NOMO-1 treated with DMSO at 0.1 percent for 48 hours (cell line): ENCODE results near the gene PNMA8B.

ENCODE experiments used
- DNase-seq: peaks from one replicate; lab custom pipeline; 2025; ENCODE audit not compliant: unreplicated experiment; lab: John Stamatoyannopoulos, UW

Gene PNMA8B

DNA sequence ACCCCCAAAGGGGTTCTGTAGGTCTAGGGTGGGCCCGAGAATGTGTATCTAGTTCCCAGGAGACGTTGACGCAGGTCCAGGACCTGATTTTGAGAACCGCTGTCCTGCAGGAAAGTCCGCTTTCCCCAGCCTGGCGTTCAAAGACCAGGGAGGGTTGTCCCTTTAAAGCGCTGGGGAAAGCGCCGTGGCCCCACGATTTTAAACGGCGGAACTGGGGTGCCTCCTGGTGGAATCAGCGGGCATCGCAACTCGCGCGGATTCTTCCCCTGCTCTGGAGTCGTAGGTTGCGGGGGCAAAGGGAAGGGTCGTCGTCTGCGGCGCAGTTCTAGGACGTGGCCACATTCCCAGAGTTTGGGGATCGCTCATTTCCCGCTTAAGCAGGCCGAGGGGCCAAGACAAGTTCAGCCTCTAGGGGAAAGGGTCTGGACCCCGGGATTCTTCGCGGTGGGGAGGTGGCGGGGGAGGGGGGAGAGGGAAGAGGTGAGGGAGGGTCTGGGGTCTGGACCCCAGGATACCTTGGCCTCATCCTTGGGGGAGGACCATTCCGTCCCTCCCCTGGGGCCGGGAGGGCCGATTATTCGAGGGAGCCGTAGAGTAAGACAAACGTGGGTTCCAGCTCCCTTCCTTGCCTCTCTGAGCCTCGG, 7.7 kb downstream of the PNMA8B start:
- DNase-seq: peak; percentile 45

DNA sequence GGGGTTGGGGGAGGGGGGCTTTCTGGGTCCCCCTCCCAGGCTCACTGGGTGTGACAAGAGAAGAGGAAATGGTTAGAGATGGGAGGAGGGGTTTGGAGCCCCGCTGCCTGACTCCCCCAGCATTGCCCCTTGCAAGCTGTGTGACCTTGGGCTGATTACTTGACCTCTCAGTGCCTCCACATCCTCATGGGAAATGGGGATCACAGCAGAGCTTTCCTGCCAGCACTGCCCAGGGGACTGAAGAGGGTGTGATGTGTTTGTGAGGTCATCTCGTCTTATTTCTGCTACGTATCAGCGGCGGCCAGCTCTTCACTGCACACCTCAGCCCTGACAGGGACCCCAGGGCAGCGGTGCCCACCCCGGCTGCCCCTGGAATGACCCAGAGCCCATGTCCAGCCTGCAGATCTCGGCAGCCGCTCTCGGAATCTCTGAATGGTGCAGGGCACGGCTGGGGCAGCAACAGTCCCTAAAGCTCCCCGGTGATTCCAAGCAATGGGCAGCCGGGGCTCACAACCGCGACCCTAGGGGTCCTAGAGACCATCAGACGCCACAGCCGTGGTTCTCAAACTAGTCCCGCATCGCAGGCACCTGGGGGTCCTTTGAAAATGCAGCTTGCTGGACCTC, 8.4 kb downstream of the PNMA8B start:
- no peak for DNase-seq

DNA sequence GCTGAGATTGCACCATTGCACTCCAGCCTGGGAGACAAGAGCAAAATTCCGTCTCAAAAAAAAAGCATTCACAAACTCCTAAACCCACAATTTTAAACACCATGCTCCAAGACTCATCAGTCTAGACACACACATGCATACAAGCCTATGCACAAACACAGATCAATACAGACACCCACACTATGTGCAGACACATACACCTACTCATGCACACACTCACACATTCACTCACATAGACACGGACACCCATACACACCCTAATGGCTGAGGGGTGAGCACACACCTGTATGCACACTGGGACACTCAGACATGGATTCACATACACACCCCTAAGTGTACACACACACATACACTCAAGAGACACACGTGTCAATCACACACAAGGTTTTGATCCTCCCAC, 9.3 kb downstream of the PNMA8B start:
- no peak for DNase-seq

DNA sequence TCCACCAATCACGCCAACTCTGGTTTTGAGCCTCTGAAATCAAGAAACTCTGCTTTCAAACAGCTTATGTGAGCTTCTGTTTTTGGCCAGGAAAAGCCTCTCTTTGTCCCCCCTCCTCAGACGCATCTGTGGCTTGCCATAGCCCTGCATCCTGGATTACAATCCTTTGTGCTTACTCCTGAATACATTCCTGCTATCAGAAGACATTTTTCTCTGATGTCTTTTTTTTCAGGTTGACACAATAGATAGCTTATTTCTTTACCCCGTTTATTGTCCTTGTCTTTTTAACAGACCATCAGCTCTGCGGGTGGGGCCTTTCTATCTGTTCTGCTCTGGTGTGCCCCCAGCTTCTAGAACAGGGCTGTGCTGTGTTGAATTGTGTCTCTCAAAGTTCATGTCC, 11.0 kb downstream of the PNMA8B start:
- DNase-seq: no peak

DNA sequence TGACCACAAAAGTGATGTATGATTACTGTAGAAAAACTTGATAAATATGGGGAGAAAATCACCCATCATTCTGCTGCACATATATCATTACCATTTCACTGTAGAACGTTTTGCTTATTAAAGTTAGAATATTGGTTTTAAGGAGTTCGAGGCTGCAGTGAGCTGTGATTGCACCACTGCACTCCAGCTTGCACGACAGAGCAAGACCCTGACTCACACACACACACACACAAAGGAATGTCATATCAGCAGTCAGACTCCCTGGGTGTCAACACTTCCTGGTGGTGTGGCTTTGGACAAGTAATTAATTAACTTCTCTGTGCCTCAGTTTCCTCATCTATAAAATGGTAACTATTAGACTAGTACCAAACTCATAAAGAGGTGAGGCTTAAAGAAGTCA, 13.0 kb downstream of the PNMA8B start:
- no peak for DNase-seq

DNA sequence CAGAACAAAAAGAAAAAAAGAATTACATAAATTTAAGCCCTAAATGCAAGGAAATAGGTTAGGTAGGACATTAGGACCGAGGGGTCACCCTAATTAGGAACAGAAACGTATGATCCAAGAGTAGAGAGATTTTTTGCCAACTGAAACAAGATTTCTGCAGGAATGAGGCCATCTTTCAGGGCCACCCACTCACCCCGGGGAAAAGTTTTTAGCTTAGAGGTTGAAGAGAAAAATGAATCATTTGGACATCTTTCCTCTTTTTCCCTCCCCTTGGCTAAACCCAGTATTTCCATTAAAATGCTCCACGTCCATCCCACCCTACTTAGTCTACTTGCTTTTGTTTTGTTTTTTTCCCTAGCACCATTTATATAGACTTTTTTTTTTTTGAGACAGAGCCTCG, 13.7 kb downstream of the PNMA8B start:
- no peak for DNase-seq

DNA sequence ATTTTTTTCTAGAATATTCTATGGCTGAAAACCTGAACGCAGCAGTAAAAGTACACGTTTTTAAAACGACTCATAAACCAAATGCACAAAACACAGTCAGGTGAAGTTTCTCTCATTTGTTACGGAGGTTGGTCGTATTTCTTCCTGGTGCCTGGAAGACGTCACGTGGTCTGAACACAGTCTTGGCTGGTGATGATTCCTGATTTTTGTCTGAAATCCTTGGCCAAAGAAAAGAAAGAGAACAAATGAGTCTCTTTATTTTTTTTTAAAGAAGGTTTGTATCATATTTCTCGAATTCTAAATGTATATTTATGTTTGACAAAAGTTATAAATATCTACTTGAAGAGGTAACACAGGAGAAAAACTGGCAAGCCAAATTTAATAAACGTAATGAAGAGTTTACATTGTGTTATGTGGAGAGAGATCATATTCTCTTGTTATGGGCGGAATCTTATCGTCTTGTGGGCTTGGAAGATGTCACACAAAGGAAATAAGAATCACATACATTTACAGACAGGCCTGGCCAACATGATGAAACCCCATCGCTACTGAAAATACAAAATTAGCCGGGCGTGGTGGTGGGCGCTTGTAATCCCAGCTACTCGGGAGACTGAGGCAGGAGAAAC, 14.3 kb downstream of the PNMA8B start:
- DNase-seq: no peak

DNA sequence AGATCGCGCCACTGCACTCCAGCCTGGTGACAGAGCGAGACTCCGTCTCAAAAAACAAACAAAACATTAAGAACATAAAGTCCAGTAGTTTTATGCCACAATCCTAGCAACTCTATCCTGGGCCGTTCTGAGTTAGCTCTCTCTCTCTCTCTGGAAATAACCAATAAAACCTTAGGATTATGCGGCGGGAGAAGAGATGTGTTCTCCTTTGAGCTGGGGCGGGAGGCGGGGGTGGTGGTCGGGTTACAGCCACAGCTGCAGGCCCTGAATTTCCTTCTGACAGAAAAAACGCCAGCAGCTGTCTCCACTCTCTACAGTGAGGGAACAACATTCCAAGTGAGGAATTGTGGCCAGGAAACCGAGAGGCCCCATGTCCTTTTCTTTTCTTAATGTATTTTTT, 15.3 kb downstream of the PNMA8B start:
- no peak for DNase-seq

DNA sequence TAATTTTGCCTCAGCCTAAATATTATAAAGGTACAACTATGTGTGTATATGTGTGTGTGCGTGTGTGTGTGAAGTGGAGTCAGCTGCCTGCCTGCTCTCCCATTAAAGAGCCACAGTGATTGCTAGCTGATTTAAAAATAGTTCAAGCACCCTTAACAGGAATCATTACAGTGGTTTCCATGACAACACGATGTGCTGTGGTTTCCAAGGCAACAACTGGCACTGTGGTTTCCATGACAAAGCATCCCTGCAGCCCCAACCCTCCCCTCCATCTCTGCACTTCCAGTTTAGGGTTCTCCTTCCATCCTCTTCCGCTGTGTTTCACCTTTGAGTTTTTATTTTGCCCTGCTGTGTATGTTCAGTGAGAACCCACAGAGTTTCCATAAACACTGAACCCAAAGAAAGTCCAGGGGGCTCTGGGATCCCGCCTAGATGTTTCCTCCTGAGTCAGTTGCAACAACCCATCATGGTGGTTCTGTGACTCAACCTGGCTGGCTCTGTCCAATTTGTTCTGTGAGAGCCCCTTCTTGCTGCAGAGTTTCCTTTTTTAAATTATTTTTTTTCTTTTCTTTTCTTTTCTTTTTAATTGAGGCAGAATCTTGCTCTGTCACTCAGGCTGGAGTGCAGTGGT, 17.2 kb downstream of the PNMA8B start:
- peak; percentile 6 for DNase-seq

DNA sequence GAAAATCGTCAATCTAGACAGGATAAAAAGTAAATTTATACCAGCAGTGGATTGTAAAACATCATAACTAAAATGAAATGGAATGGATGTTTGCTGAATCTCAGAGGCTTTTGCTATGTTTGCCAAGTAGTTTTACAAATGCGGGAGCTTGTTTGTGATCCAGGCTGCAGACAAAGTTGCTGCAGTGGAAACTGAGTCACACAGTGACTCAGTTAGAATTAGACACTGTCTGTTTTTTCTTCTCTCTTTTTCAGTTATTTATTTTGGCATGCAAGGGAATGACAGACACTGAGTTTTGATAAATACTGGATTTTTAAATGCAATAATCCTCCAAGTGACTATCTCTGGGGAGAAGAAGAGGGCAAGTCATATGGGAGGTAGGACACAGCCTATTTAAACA, 19.7 kb downstream of the PNMA8B start:
- DNase-seq: no peak

DNA sequence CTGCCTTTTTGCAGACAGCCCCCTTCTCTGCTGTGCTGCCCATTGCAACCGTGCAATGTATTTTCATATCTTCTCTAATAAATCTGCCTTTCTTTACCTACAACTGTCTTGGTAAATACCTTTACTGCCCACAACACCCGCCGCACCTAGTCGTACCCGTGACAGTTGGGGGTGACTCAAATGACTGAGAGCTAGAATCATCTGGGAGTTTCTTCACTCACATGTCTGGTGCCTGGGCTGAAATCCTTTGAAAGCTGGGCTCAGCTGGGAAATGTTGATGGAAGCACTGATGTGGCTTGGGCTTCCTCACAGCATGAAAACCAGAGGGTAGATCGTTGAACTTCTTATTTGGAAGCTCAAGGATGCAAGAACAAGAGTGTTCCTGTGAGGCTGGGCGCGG, 21.5 kb downstream of the PNMA8B start:
- DNase-seq: no peak

DNA sequence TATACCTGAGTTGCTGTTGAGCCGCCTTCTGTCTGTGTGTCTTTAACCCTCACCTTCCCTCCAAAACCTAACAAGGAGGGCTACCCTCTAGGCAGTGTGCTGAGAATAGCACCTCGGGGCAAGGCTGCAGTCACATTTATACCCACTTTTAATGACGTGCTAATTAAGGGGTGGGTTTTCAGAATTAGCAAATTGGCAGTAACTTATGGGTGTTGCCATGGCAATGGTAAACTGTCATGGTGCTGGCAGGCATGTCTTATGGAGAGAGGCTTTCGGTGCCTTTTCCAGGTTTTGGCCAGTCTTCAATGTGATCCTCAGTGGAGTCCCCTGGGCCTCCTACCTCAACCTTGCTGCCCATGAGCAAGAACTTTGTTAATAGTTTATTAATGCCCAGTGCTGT, 23.1 kb downstream of the PNMA8B start:
- no peak for DNase-seq

DNA sequence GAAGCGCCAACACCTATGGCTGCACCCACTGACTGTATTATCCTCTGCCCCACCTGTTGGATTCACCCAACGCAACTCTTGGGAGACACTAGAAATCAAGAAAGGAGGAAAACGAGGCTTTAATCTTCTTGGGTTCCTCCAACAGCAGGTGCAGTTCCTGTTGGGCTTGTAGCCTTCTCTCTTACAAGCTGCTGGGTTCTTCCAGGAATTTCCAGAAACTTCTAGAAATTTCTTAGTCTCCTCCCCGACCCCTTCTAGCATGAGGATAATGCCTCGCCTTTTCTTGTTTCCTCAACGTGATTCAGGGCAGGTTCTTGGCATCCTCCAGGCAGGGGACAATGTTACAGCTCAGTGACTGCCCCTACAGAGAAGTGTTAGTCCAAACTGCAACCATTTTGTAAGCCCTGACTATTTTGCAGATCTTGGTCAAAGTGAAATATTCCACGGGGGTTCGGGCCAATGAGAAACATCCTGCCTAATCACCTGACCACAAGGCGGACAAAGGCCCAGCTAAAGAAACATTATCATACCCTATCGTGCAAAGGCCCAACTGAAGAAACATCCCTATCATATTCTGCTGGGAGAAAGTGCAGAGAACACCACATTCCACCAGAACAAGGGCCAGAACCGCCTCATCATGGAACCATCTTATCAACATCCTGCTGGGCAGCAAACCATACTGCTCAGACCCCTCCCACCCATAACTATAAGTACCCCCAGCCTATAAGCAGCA, 23.7 kb downstream of the PNMA8B start:
- DNase-seq: no peak

DNA sequence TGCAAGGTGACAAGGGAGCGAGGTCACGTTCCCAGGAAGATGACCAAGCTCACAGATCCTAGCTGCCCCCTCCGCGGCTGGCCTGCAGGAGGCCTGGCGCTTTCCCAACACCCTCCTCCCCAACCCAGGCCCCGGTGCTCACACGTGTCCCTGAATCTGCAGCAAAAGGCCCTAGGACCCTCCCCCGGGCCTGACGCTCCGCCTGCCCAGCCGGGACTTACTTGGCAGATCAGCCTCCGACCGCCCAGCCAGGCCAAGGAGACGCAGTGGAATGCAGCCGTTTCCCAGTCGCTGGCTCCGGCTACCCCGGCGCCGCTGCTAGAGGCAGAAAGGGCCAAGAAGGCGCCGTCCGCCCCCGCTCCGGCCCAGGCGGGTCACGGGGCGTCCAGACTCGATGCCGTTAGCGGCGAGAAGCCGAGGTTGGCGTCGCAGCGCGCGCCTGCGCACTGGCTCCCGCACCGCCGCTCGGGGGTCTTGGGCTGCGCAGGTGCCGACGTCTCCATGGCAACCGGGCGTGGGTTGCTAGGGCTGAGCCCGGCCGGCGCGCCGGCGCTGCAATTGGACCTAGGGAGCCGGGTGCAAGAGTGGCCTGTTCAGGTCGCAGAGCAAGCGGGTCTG, 24.4 kb downstream of the PNMA8B start, which contains the start of gene PNMA8A:
PNMA8A (minus strand) TSS at position 448 of the 618 bp plus-strand sequence. CDS start 528 bp downstream, outside the sequence.
- no peak for DNase-seq

DNA sequence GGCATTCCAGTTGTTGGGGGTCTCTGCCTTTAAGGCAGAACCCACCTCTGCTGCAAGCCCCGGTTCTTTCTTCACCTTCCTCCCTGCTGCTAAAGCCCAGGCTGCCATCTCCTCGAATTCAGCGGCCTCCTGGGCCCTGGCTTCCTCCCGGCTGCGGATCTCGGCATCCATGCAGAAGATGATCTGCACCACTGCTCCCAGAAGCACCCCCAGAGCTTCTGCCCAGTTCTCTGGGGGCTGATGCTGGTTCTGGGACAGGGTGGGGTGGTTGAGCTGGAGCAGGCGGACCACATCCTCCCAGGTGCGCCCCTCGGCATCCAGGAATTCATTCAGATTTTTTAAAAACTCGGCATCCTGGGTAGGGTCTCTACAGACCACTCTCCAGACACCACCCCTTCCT, 25.3 kb downstream of the PNMA8B start:
- DNase-seq: no peak

DNA sequence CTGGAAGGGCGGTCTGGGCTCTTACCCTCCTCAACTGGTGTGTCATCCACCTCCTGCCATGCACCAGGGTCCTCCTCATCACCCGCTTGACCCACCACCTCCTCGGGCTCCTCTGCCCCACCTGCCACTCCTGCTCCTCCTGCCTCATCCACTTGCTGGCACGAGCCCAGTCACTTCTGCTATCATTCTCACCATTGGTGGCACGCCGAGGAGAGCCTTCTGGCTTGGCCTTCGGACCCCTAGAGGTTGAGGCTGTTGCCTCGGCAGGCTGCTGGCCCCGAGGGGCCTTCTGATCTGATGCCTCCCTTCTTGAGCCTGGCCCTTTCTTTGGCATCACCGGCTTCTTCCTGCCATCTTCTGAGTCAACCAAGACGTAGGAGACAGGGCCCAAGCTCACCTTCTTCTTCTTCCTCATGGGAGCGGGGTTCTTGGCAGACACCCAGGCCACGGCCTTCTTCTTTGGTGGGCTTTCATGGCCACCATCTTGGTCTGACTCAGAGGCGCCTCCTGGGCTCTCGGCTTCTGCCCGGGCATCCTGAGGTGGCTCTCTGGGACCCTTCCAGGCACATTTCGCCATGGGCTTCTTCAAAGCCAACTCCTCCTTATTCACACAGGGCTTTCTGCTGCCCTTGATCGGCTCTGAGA, 26.0 kb downstream of the PNMA8B start:
- DNase-seq: no peak

DNA sequence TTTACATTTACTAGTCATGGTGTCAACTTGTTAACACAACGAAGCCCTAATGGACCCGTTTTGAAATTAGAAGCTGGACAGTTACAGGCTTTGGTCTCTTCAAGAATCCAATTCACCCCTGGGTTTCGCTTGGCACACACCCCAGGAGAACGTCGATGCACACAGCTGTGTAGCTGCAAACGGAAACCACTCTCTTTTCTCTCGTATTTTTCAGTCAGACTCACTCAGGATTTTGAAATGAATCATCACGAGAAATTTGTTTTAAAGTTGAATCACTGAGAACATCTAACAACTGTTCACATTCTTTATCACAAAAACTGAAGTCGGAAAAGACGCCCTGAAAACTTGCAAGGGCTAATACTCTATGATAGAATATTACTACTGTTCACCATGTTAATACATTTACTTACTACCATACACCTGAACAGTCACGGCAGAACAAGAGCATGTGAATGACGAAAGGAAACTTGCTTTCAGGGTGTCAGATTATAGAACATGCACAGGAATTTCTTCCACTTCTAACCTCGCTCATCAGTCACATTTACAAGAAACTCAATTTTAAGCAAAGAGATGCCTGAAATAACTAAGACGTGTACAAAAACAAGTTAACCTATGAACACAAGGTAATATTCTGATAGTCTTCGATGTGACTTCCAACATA, 29.0 kb downstream of the PNMA8B start:
- no peak for DNase-seq

DNA sequence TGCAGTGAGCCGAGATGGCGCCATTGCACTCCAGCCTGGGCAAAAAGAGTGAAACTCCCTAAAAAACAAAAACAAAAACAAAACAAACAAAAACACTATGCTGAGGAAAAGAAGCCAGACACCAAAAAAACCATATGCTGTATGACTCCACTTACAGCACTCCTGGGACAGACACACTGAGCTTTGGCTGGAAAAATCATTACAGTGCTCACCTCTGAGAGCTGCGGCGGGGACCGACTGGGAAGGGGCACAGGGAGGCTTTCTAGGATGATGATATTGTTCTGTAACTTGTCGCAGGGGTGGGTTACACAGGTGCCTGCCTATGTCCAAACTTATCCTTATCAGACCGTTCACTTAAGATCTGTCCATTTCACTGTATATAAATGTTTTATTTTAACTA, 32.2 kb downstream of the PNMA8B start:
- DNase-seq: no peak

DNA sequence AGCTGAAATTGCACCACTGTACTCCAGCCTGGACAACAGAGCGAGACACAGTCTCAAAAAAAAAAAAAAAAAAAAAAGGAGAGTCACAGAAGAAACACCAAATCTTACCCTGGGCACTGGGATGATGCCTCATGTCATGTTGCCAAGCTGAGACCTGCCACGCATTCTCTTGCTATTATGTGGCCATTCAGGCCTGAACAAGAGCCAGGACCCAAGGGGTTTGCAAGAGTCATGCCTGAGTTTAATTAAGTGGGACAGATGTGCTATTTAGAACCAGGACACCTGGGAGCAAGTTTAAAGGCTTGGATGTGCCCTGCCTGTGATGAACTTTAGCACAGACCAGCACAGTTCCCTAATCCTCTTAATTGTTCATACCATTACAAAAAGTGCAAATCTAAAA, 34.1 kb downstream of the PNMA8B start:
- no peak for DNase-seq

DNA sequence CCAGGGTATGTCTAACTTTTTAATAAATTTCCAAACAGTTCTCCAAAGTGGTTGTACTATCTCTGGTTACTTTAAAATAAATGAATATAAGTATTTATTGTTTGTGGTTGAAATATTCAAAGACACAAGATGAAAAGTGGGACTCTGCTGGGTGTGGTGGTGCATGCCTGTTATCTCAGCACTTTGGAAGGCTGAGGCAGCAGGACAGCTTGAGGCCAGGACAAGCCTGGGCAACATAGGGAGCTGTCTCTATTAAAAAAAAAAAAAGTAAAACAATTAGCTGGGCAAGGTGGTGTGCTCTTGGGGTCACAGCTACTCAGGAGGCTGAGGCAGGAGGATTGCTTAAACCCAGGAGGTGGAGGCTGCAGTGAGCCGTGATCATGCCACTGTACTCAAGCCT, 34.7 kb downstream of the PNMA8B start:
- no peak for DNase-seq
